ENCODE measurements around the gene BPIFB2. TPM values are rescaled to one million over a fixed set of nuclear protein-coding genes. Genes with fewer than 3 reads are reported as not detected.

Gene BPIFB2
- total RNA-seq, 2 donors from 2014 or later, result not detected

DNA sequence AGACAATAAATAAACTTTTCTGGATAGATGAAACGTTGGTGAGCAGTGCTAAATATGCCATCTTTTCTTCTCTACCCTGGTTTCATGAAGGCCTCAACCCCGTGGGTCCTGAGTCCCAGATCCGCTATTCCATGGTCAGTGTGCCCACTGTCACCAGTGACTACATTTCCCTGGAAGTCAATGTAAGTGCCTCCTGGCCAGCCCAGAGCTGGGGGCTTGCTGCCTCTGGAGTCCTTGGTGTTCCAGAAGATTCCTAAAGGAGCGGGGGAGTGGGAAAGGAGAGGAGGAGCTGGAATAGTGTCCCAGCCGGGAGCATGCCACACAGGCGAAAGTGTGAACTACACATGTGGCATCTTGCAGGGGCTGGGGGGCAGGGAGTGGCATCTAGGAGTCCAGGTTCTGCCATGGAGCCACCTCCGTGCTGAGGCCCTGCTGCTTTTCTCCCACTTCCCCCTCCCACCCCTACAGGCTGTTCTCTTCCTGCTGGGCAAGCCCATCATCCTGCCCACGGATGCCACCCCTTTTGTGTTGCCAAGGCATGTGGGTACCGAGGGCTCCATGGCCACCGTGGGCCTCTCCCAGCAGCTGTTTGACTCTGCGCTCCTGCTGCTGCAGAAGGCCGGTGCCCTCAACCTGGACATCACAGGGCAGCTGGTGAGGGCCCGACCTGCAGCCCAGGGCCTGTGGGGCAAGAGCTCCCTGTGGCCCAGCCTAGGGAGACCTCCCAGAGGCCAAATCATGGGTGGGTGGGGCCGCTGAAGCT is 10.8 kb downstream of the BPIFB2 start:
- no peak overlapping the region for H3K27ac Mint-ChIP-seq

GRCh38 chr20:33019465-33020277 is 12.2 kb downstream of the BPIFB2 start:
- ATAC-seq (replicated peaks in 1 of 2) (no peak), DNase-seq (no peak)
- Mint-ChIP-seq H3K27ac (no peak overlapping the region), H3K9me3 (no peaks in the 10 kb centered on the region), H3K36me3 (ENCODE audit: insufficient read depth in 2 of 2) (no peaks in the 10 kb centered on the region), H3K4me1 (ENCODE audit: low read depth) (peaks cover 1% of the 10 kb centered on the region), H3K4me3 (no peak overlapping the region), H3K27me3 (ENCODE audit: low read depth) (no peaks in the 10 kb centered on the region)

More for the DNA sequence above, 10.8 kb downstream of the BPIFB2 start:
- Mint-ChIP-seq H3K9me3 (no peaks in the 10 kb centered on the region), H3K36me3 (ENCODE audit: insufficient read depth in 2 of 2) (no peaks in the 10 kb centered on the region), H3K27me3 (ENCODE audit: low read depth) (no peaks in the 10 kb centered on the region), H3K4me3 (no peak overlapping the region), H3K4me1 (ENCODE audit: low read depth) (peaks cover 3% of the 10 kb centered on the region)
- no peak for DNase-seq
- no peak for ATAC-seq (replicated peaks in 1 of 2)

DNA sequence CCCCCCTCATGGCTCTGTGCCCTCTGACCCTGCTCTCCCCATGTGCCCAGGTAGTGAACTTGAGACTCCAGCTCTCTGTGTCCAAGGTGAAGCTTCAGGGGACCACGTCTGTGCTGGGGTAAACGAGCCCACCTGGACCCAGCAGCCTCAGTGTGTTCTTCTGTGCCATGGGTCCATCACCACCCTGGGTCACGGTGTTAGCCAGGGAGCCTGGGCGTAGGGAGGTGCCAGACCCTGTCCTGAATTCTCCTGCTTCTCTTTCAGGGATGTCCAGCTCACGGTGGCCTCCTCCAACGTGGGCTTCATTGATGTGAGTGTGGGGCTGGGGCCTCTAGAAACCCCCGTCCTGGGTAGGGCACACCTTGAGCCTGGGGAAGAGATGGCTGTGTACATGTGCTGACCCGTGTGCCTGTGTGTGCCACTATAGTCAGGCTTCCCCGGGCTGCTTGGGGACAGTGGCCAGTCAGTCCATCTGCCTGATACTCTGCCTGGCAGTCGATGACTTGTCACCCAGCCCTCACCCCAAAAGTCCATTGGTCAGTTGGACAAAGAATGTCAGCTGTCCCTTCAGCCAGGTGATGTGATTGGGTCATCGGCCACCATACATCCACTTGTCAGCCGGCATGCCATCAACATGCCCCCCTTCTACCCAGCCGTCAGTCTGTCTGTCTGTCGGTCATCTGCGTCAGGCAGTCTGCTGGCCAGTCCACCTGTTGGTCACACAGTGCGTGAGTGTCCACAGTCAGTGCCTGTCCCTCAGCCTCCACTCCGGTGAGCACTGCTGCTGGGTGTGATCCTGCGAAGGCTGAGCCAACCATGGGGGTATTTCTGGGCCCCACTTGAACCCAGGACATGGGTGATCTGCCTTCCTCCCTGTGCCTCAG is 13.0 kb downstream of the BPIFB2 start:
- DNase-seq (no peak), ATAC-seq (replicated peaks in 1 of 2) (no peak)
- no peaks in the 10 kb centered on the region for H3K4me1 Mint-ChIP-seq (ENCODE audit: low read depth)
- H3K27ac Mint-ChIP-seq, result no peak overlapping the region
- H3K9me3 Mint-ChIP-seq, result no peaks in the 10 kb centered on the region
- H3K36me3 Mint-ChIP-seq (ENCODE audit: insufficient read depth in 2 of 2), result no peaks in the 10 kb centered on the region
- H3K4me3 Mint-ChIP-seq, result no peak overlapping the region
- no peaks in the 10 kb centered on the region for H3K27me3 Mint-ChIP-seq (ENCODE audit: low read depth)

GRCh38 chr20:33021879-33022278 is 14.4 kb downstream of the BPIFB2 start:
- no peaks in the 10 kb centered on the region for H3K27me3 Mint-ChIP-seq (ENCODE audit: low read depth)
- H3K27ac Mint-ChIP-seq, result no peak overlapping the region
- no peak for DNase-seq
- H3K4me1 Mint-ChIP-seq (ENCODE audit: low read depth), result no peaks in the 10 kb centered on the region
- no peak overlapping the region for H3K4me3 Mint-ChIP-seq
- H3K9me3 Mint-ChIP-seq, result no peaks in the 10 kb centered on the region
- no peaks in the 10 kb centered on the region for H3K36me3 Mint-ChIP-seq (ENCODE audit: insufficient read depth in 2 of 2)
- ATAC-seq (replicated peaks in 1 of 2), result no peak

DNA sequence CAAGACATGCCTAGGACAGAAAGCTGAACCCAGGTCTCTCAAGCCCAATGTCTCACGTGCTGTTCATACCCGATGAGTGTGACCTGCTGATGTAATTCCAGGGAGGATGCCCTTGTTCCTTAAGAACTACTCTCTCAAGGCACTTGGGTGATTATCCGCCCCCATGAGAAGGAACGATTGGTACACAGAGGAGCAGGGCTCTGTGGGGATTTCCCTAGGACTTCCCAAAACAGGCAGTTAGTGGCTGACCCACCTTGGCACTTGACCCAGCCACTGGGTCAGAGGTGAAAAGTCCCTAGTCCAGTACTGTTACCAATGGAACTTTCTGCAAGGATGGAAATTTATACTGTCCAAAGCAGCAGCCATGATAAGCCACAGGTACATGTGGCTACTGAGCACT is 14.8 kb downstream of the BPIFB2 start:
- no peaks in the 10 kb centered on the region for H3K9me3 Mint-ChIP-seq
- no peak for DNase-seq
- no peaks in the 10 kb centered on the region for H3K4me1 Mint-ChIP-seq (ENCODE audit: low read depth)

DNA sequence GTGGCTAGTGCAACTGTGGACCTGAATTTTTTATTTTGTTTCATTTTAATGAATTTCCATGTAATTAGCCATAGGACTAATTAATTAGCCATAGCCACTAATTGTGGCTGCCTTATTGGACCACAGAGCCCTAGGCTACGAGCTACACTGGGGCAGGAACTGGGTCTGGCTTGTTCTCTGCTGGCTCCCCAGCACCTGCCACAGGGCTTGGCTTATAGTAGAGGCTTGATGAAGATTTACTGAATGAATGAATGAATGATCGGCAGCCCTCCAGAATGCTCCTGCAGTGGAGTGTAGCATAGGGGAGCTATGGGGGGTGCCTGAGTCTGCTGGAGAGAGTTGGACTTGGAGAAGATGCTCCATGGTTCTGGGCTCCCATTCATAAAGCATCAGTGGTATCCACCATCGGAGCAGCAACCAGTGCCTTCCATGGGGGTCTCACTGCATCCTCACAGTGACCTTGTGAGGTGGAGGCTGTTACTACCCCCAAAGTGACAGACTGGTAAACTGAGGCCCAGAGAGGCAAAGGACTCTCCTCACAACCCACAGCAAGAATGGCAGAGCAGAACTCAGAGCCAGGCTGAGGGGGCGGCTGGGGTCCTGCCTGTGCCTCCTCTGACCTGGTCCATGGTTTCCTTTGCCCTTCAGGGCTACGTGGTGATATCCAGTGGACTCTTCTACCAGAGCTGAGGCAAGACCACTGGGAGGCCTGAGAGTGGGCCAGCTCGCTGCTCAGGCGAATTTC is 15.4 kb downstream of the BPIFB2 start:
- ATAC-seq (replicated peaks in 1 of 2), result no peak
- no peak overlapping the region for H3K27ac Mint-ChIP-seq

More for the DNA sequence above, 14.8 kb downstream of the BPIFB2 start:
- Mint-ChIP-seq H3K27me3 (ENCODE audit: low read depth) (no peaks in the 10 kb centered on the region), H3K4me3 (no peak overlapping the region), H3K36me3 (ENCODE audit: insufficient read depth in 2 of 2) (no peaks in the 10 kb centered on the region), H3K27ac (no peak overlapping the region)
- no peak for ATAC-seq (replicated peaks in 1 of 2)

DNA sequence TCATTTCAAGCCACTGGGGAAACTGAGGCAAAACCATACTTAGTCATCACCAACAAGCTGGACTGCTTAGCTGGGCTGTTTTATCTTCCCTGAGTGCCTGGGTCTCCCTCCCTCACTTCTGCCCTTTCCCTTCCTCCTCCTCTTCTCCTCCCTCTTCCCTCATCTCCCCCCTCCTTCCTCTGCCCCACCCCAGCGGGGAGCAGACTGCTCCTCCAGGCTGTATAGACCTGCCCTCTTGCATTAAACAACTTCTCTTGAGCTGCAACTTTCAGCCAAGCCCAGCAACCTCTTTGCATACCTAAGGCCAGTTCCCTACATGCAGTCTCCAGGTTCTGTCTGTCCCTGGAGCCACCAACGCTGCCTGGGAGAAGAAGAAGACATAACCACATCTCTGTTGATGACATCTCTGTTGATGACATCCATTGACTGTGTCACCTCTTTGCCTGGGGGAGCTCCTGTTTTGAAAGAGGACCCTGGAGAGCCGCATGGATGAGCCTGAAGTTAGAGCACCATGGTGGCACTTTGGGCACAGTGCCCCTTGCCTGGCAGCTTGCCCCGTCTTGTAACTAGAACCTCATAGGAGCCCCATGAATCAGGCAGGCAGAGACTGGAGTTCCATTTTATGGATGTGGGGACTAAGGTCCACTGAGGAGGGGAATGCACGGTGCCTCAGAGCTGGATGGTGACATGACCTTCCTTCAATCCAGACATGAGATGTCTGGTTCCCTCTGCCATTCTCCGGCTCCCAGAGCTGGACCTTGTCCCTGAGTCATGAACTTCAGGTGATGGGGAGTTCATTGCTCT is 16.1 kb downstream of the BPIFB2 start:
- ATAC-seq (replicated peaks in 1 of 2) (no peak), DNase-seq (no peak)
- no peaks in the 10 kb centered on the region for H3K36me3 Mint-ChIP-seq (ENCODE audit: insufficient read depth in 2 of 2)
- H3K27me3 Mint-ChIP-seq (ENCODE audit: low read depth), result no peaks in the 10 kb centered on the region
- no peaks in the 10 kb centered on the region for H3K4me1 Mint-ChIP-seq (ENCODE audit: low read depth)
- no peak overlapping the region for H3K27ac Mint-ChIP-seq
- no peaks in the 10 kb centered on the region for H3K9me3 Mint-ChIP-seq
- H3K4me3 Mint-ChIP-seq, result no peak overlapping the region

More for the DNA sequence above, 15.4 kb downstream of the BPIFB2 start:
- Mint-ChIP-seq H3K4me3 (no peak overlapping the region), H3K9me3 (no peaks in the 10 kb centered on the region), H3K4me1 (ENCODE audit: low read depth) (no peaks in the 10 kb centered on the region), H3K27me3 (ENCODE audit: low read depth) (no peaks in the 10 kb centered on the region), H3K36me3 (ENCODE audit: insufficient read depth in 2 of 2) (no peaks in the 10 kb centered on the region)
- DNase-seq, result no peak

DNA sequence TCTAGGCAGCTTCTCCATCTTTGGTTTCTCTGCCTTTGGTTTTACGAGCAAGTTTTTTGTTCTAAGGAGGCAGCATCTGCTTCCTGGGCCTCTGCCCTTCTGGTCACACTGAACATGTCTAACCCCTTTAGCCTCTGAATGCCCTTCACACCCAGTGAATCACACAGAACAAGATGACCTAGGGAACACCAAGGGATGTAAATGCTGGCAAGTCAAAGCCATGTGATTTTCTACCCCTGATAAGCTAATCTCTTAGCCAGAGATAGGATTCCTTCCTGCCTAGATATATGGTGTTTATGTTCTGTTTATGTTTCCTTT is 16.7 kb downstream of the BPIFB2 start:
- Mint-ChIP-seq H3K4me3 (no peak overlapping the region), H3K4me1 (ENCODE audit: low read depth) (no peaks in the 10 kb centered on the region), H3K9me3 (no peaks in the 10 kb centered on the region), H3K27me3 (ENCODE audit: low read depth) (no peaks in the 10 kb centered on the region), H3K27ac (no peak overlapping the region), H3K36me3 (ENCODE audit: insufficient read depth in 2 of 2) (no peaks in the 10 kb centered on the region)
- ATAC-seq (replicated peaks in 1 of 2) (no peak), DNase-seq (no peak)

GRCh38 chr20:33024609-33025317 is 17.3 kb downstream of the BPIFB2 start:
- H3K4me3 Mint-ChIP-seq, result no peak overlapping the region
- DNase-seq (no peak), ATAC-seq (replicated peaks in 1 of 2) (no peak)
- H3K4me1 Mint-ChIP-seq (ENCODE audit: low read depth), result no peaks in the 10 kb centered on the region
- H3K36me3 Mint-ChIP-seq (ENCODE audit: insufficient read depth in 2 of 2), result no peaks in the 10 kb centered on the region
- H3K27me3 Mint-ChIP-seq (ENCODE audit: low read depth), result no peaks in the 10 kb centered on the region
- H3K9me3 Mint-ChIP-seq, result no peaks in the 10 kb centered on the region
- no peak overlapping the region for H3K27ac Mint-ChIP-seq

DNA sequence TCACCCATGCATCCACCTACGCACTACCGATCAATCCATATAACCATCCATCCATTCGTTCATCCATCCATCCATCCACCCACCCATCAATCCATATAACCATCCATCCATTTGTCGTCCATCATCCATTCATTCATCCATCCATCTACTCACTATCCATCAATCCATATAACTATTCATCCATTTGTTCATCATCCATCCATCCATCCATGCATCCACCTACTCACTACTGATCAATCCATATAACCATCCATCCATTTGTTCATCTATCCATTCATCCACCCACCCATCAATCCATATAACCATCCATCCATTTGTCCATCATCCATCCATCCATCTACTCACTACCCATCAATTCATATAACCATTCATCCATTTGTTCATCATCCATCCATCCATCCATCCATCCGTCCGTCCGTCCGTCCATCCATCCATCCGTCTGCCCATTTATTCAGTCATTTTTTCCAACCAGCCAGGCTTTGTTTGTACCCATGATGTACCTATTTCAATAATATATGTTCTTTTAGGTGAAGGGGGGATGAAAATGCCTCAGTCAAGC is 17.9 kb downstream of the BPIFB2 start:
- H3K4me1 Mint-ChIP-seq (ENCODE audit: low read depth), result no peaks in the 10 kb centered on the region
- H3K9me3 Mint-ChIP-seq, result no peaks in the 10 kb centered on the region
- no peak for DNase-seq
- H3K27me3 Mint-ChIP-seq (ENCODE audit: low read depth), result no peaks in the 10 kb centered on the region
- ATAC-seq (replicated peaks in 1 of 2), result no peak
- H3K36me3 Mint-ChIP-seq (ENCODE audit: insufficient read depth in 2 of 2), result no peaks in the 10 kb centered on the region
- no peak overlapping the region for H3K27ac Mint-ChIP-seq
- no peak overlapping the region for H3K4me3 Mint-ChIP-seq

DNA sequence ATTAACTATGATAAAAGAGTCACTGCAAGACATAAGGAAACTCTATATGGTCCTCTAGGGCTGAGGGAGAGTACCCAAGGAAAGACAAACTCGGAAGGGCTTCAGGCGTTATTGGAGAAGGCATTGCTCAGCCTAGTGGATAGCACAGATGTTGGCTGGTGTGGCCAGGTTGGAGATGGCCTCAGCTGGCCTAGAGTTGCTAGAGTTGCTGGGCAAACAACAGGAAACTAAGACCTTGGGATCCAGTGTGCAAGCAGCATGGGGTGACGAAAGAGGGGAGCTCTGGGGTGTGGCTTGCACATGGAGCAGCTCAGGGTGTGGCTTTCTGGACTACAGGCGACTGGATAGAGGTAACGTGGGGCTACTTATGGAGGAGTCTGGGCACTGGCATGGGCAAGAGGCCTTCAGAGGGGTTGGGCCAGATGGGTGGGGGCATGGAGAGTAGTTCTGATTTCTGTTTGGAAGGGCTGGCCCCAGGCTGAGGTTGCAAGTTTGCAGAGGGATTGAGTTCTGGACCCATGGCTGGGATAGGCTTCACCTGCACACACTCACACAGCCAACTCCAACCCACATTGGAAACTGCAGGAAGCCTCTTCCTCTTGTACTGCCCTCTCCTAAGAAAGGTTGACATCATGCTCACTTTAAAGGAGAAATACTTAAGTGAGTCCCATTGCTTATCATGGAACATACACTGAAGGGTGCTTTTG is 18.7 kb downstream of the BPIFB2 start:
- H3K36me3 Mint-ChIP-seq (ENCODE audit: insufficient read depth in 2 of 2), result no peaks in the 10 kb centered on the region
- H3K27ac Mint-ChIP-seq, result no peak overlapping the region
- DNase-seq (no peak), ATAC-seq (replicated peaks in 1 of 2) (no peak)
- no peaks in the 10 kb centered on the region for H3K4me1 Mint-ChIP-seq (ENCODE audit: low read depth)
- no peak overlapping the region for H3K4me3 Mint-ChIP-seq
- H3K27me3 Mint-ChIP-seq (ENCODE audit: low read depth), result no peaks in the 10 kb centered on the region
- H3K9me3 Mint-ChIP-seq, result no peaks in the 10 kb centered on the region

Data from activated T-cell treated with anti-CD3 and anti-CD28 coated beads, Interleukin-2, amount 50 U/mL, for 72 hours (primary cell).